HUES64 (cell line): ENCODE measurements around the gene IGHMBP2.

Source experiments
- H3K27ac ChIP-seq: 2 replicates; pipeline ENCODE4 v1.7.0; 2013; ENCODE audit warnings: low read depth, low read length, inconsistent platforms
- H3K27me3 ChIP-seq: 2 replicates; pipeline ENCODE4 v1.6.1; 2013; ENCODE audit warnings: mild to moderate bottlenecking, low read length; ENCODE audit not compliant: insufficient read depth
- H3K36me3 ChIP-seq: 2 replicates; pipeline ENCODE4 v1.6.1; 2013; ENCODE audit warnings: mild to moderate bottlenecking, low read length; ENCODE audit not compliant: insufficient read depth
- H3K4me1 ChIP-seq: 2 replicates; pipeline ENCODE4 v1.6.1; 2013; ENCODE audit warnings: mild to moderate bottlenecking, low read length, moderate library complexity; ENCODE audit not compliant: insufficient read depth
- H3K4me3 ChIP-seq: 2 replicates; pipeline ENCODE4 v1.5.1; 2013; ENCODE audit warnings: mild to moderate bottlenecking, low read length, moderate library complexity
- H3K9ac ChIP-seq: 2 replicates; pipeline ENCODE4 v1.6.1; 2013; ENCODE audit warnings: mild to moderate bottlenecking, low read depth, low read length
- H3K9me3 ChIP-seq: 2 replicates; pipeline ENCODE4 v1.6.1; 2013; ENCODE audit warnings: low read depth, low read length; ENCODE audit not compliant: insufficient read depth
- WGBS: fragments of 150-250, 120-280 bp; methylation state at CpG from one replicate; pipeline ENCODE4 v1.1.7; 2013; ENCODE audit warnings: missing lambda C conversion rate; 5-methylcytosine and 5-hydroxymethylcytosine counted together

The IGHMBP2 gene

GRCh38 chr11:68942751-68943271 is 39.1 kb downstream of the IGHMBP2 start:
- no peaks in the 10 kb centered on the region for H3K27me3 ChIP-seq
- H3K27ac ChIP-seq, result no peak overlapping the region
- H3K36me3 ChIP-seq, result peaks cover 15% of the 10 kb centered on the region
- no peaks in the 10 kb centered on the region for H3K4me1 ChIP-seq
- no peaks in the 10 kb centered on the region for H3K9me3 ChIP-seq
- H3K9ac ChIP-seq, result no peak overlapping the region
- no peak overlapping the region for H3K4me3 ChIP-seq
- 86% methylated on average over 9 of the region's 9 CpGs for WGBS

GRCh38 chr11:68946416-68947090 is 42.9 kb downstream of the IGHMBP2 start:
- Histone ChIP-seq H3K4me1 (peaks cover 10% of the 10 kb centered on the region; the same call in 1 of the 2 replicates), H3K9ac (no peak overlapping the region), H3K27me3 (no peaks in the 10 kb centered on the region), H3K9me3 (no peaks in the 10 kb centered on the region), H3K36me3 (no peaks in the 10 kb centered on the region), H3K27ac (no peak overlapping the region), H3K4me3 (no peak overlapping the region)
- 90% methylated on average over 18 of the region's 18 CpGs for WGBS

- H3K27me3 ChIP-seq, result no peaks in the 10 kb centered on the region
- H3K27ac ChIP-seq, result no peak overlapping the region
- H3K9ac ChIP-seq, result no peak overlapping the region; the same call in 1 of the 2 replicates
- WGBS, result 78% methylated on average over 11 of the region's 11 CpGs
- H3K36me3 ChIP-seq, result no peaks in the 10 kb centered on the region
- H3K4me1 ChIP-seq, result peaks cover 10% of the 10 kb centered on the region; the same call in 1 of the 2 replicates
- H3K4me3 ChIP-seq, result no peak overlapping the region
- no peaks in the 10 kb centered on the region for H3K9me3 ChIP-seq
Measured at GRCh38 chr11:68947151-68947550, 43.5 kb downstream of the IGHMBP2 start.

- H3K27me3 ChIP-seq, result no peaks in the 10 kb centered on the region
- WGBS, result 72% methylated on average over 2 of the region's 2 CpGs
Measured at GRCh38 chr11:68948496-68948895, 44.8 kb downstream of the IGHMBP2 start.

GRCh38 chr11:68948935-68949334 is 45.2 kb downstream of the IGHMBP2 start:
- H3K27me3 ChIP-seq, result no peaks in the 10 kb centered on the region

More at GRCh38 chr11:68948496-68948895, 44.8 kb downstream of the IGHMBP2 start:
- Histone ChIP-seq H3K27ac (no peak overlapping the region), H3K36me3 (no peaks in the 10 kb centered on the region), H3K9ac (no peak overlapping the region), H3K4me1 (peaks cover 10% of the 10 kb centered on the region; the same call in 1 of the 2 replicates), H3K4me3 (no peak overlapping the region), H3K9me3 (no peaks in the 10 kb centered on the region)

GRCh38 chr11:68950270-68950669 is 46.6 kb downstream of the IGHMBP2 start:
- Histone ChIP-seq H3K36me3 (no peaks in the 10 kb centered on the region), H3K4me1 (peaks cover 10% of the 10 kb centered on the region; the same call in 1 of the 2 replicates), H3K9me3 (no peaks in the 10 kb centered on the region), H3K27me3 (no peaks in the 10 kb centered on the region), H3K4me3 (no peak overlapping the region), H3K27ac (no peak overlapping the region; the same call in 1 of the 2 replicates), H3K9ac (no peak overlapping the region)
- 38% methylated on average over 5 of the region's 5 CpGs for WGBS

More at GRCh38 chr11:68948935-68949334, 45.2 kb downstream of the IGHMBP2 start:
- H3K9ac ChIP-seq, result no peak overlapping the region
- H3K36me3 ChIP-seq, result no peaks in the 10 kb centered on the region
- no peak overlapping the region for H3K27ac ChIP-seq
- H3K9me3 ChIP-seq, result no peaks in the 10 kb centered on the region
- 95% methylated on average over 17 of the region's 17 CpGs for WGBS
- peaks cover 10% of the 10 kb centered on the region; the same call in 1 of the 2 replicates for H3K4me1 ChIP-seq
- no peak overlapping the region for H3K4me3 ChIP-seq

GRCh38 chr11:68950762-68951161 is 47.1 kb downstream of the IGHMBP2 start:
- H3K4me1 ChIP-seq, result peaks cover 10% of the 10 kb centered on the region; the same call in 1 of the 2 replicates
- H3K4me3 ChIP-seq, result no peak overlapping the region
- WGBS, result 25% methylated on average over 9 of the region's 9 CpGs

GRCh38 chr11:68954836-68955606 is 51.3 kb downstream of the IGHMBP2 start:
- Histone ChIP-seq H3K4me1 (peaks cover 8% of the 10 kb centered on the region; the same call in 1 of the 2 replicates), H3K9me3 (no peaks in the 10 kb centered on the region), H3K9ac (no peak overlapping the region), H3K4me3 (no peak overlapping the region), H3K27ac (peak overlapping the region; percentile 30; the same call in 1 of the 2 replicates), H3K36me3 (no peaks in the 10 kb centered on the region), H3K27me3 (no peaks in the 10 kb centered on the region)
- 71% methylated on average over 30 of the region's 30 CpGs for WGBS

More at GRCh38 chr11:68950762-68951161, 47.1 kb downstream of the IGHMBP2 start:
- Histone ChIP-seq H3K9me3 (no peaks in the 10 kb centered on the region), H3K27ac (no peak overlapping the region; the same call in 1 of the 2 replicates), H3K9ac (no peak overlapping the region), H3K36me3 (no peaks in the 10 kb centered on the region), H3K27me3 (no peaks in the 10 kb centered on the region)

- H3K36me3 ChIP-seq, result no peaks in the 10 kb centered on the region
- peak overlapping the region; percentile 30; the same call in 1 of the 2 replicates for H3K27ac ChIP-seq
- H3K4me3 ChIP-seq, result no peak overlapping the region
- no peaks in the 10 kb centered on the region for H3K27me3 ChIP-seq
- no peaks in the 10 kb centered on the region for H3K9me3 ChIP-seq
- H3K4me1 ChIP-seq, result peaks cover 4% of the 10 kb centered on the region; the same call in 1 of the 2 replicates
- WGBS, result 80% methylated on average over 3 of the region's 5 CpGs
- no peak overlapping the region for H3K9ac ChIP-seq
Measured at GRCh38 chr11:68955607-68955958, 51.9 kb downstream of the IGHMBP2 start.

- Histone ChIP-seq H3K36me3 (no peaks in the 10 kb centered on the region), H3K9ac (no peak overlapping the region), H3K9me3 (no peaks in the 10 kb centered on the region), H3K27me3 (no peaks in the 10 kb centered on the region), H3K4me1 (peaks cover under 1% of the 10 kb centered on the region; the same call in 1 of the 2 replicates), H3K27ac (no peak overlapping the region), H3K4me3 (no peak overlapping the region)
- 41% methylated on average over 11 of the region's 12 CpGs for WGBS
Measured at GRCh38 chr11:68956142-68956541, 52.5 kb downstream of the IGHMBP2 start.
